K562 (cell line): ENCODE results near the gene TMEM61. TPM values are rescaled to one million over a fixed set of nuclear protein-coding genes. Genes with fewer than 3 reads are reported as not detected.

Source experiments
- PHF21A ChIP-seq: fragments of 450-650 bp; IDR thresholded peaks from 2 replicates; pipeline ENCODE4 v1.6.1; 2017; ENCODE audit warnings: low read depth, borderline replicate concordance
- SRF ChIP-seq, 2 experiments: fragments of 250-450, 450-650 bp in 1 of 2; sonication (Bioruptor Pico) in 1 of 2; sonication (generic) in 1 of 2; formaldehyde crosslinking; IDR thresholded peaks; 2 replicates each; pipeline versions ENCODE4 v1.5.0 to v1.5.1; 2020 to 2022; ENCODE audit warnings: mild to moderate bottlenecking in 1 of 2, missing genetic modification reagents in 1 of 2
- TCFL5 ChIP-seq: fragments of 250-450 bp; sonication (Bioruptor Pico); conservative IDR thresholded peaks from 2 replicates; pipeline ENCODE4 v1.6.1; 2021; ENCODE audit warnings: mild to moderate bottlenecking, moderate library complexity, matching md5 sums
- ZNF24 ChIP-seq: fragments of 450-650 bp; IDR thresholded peaks from 2 replicates; pipeline ENCODE4 v1.6.1; 2016
- ZNF3 ChIP-seq: fragments of 250-450 bp; sonication (Bioruptor Pico); IDR thresholded peaks from 2 replicates; pipeline ENCODE4 v1.5.0; 2021; ENCODE audit warnings: mild to moderate bottlenecking, moderate library complexity
- ZNF518B ChIP-seq: fragments of 250-450 bp; sonication (Bioruptor Pico); IDR thresholded peaks from 2 replicates; pipeline ENCODE4 v1.5.0; 2021; ENCODE audit warnings: mild to moderate bottlenecking, moderate library complexity
- polyA plus RNA-seq, 8 experiments: library from polyadenylated mRNA; depleted of rRNA in 4 of 8; stranded (reverse) in 5 of 8; unstranded in 3 of 8; fragments of >200 nt; fragmentation: Nextera tagmentation in 2 of 8; fragmentation: Illumina TruSeq in 1 of 8; extraction: Ambion mirVana in 2 of 8; extraction: Trizol in 1 of 8; gene quantifications; 2 replicates each; pipeline versions ENCODE4 v1.2.1 to v1.2.3, GENCODE V29; 2011 to 2014; ENCODE audit warnings: inconsistent platforms in 1 of 8, missing spikeins in 1 of 8
- total RNA-seq, 7 experiments: library from RNA; depleted of rRNA in 6 of 7; stranded (reverse); fragments of >200 nt in 6 of 7; fragmentation: Illumina TruSeq in 2 of 7; extraction: Trizol in 2 of 7; gene quantifications; 2 replicates each; pipeline versions ENCODE4 v1.2.1 to v1.2.3, GENCODE V29; 2011 to 2021; ENCODE audit warnings: low replicate concordance in 1 of 7

Gene TMEM61
- total and polyA plus RNA-seq, 9 of the 15 experiments (the other 6 are each of a cell fraction or from before 2014, with no cell fraction given) = not detected

- TF ChIP-seq PHF21A (no peak), SRF (CRISPR knock-in tag; IDR thresholded peaks at IDR 0.05) (no peak), ZNF518B (CRISPR knock-in tag) (no peak), ZNF3 (no peak), TCFL5 (CRISPR knock-in tag) (no peak), ZNF24 (no peak)
- TF ChIP-seq, all 486 proteins: peak for 0
These were observed 9.0 kb downstream of the TMEM61 start (continued) for GRCh38 chr1:54989473-54989872.
